WTC11 (cell line): ENCODE results near the gene NDE1. TPM values are rescaled to one million over a fixed set of nuclear protein-coding genes. Genes with fewer than 3 reads are reported as not detected.

ENCODE experiments used
- ATAC-seq: fragments of 200-7000 bp; cut with Tn5 transposase; 2 replicates; pipeline ENCODE4 v1.10.0; 2021; ENCODE audit warnings: mild to moderate bottlenecking, moderate library complexity
- CTCF ChIA-PET: fragments of 300-600 bp; sonication (Branson Sonifier 250); formaldehyde crosslinking; loops from one replicate; lab custom pipeline; 2021; ENCODE audit warnings: antibody characterized with exemption; lab: Charles Lee
- POLR2A ChIA-PET: fragments of 350-600 bp; sonication (Branson Sonifier 250); formaldehyde crosslinking; loops from one replicate; lab custom pipeline; 2021; ENCODE audit warnings: antibody characterized with exemption; lab: Charles Lee
- DNase-seq: peaks from one replicate; pipeline ENCODE4 v3.0.0; 2021; ENCODE audit warnings: low spot score
- H3K27ac Mint-ChIP-seq: 2 replicates; pipeline ENCODE4 v1.8.0; 2021; ENCODE audit warnings: mixed read lengths
- H3K27me3 Mint-ChIP-seq: 2 replicates; pipeline ENCODE4 v1.8.0; 2021; ENCODE audit warnings: low read depth, mild to moderate bottlenecking, moderate library complexity, mixed read lengths
- H3K36me3 Mint-ChIP-seq: 2 replicates; pipeline ENCODE4 v1.8.0; 2021; ENCODE audit warnings: mixed read lengths
- H3K4me1 Mint-ChIP-seq: 2 replicates; pipeline ENCODE4 v1.8.0; 2022; ENCODE audit warnings: mixed read lengths
- H3K4me3 Mint-ChIP-seq: 2 replicates; pipeline ENCODE4 v1.8.0; 2021; ENCODE audit warnings: mild to moderate bottlenecking, moderate library complexity, mixed read lengths
- H3K9me3 Mint-ChIP-seq: 2 replicates; pipeline ENCODE4 v1.8.0; 2021; ENCODE audit warnings: mixed read lengths
- ATF1 ChIP-seq: sonication (generic); formaldehyde crosslinking; IDR thresholded peaks from 2 replicates; pipeline ENCODE4 v1.8.1; 2023; ENCODE audit warnings: mild to moderate bottlenecking, moderate library complexity, missing genetic modification reagents
- CBFB ChIP-seq: sonication (generic); formaldehyde crosslinking; IDR thresholded peaks from 2 replicates; pipeline ENCODE4 v1.8.1; 2022; ENCODE audit warnings: mild to moderate bottlenecking, low read depth, missing genetic modification reagents
- CREB1 ChIP-seq: sonication (generic); formaldehyde crosslinking; IDR thresholded peaks from 2 replicates; pipeline ENCODE4 v1.8.0; 2023; ENCODE audit warnings: mild to moderate bottlenecking, missing genetic modification reagents
- CREM ChIP-seq: sonication (generic); formaldehyde crosslinking; IDR thresholded peaks from 2 replicates; pipeline ENCODE4 v1.8.1; 2022; ENCODE audit warnings: mild to moderate bottlenecking, missing genetic modification reagents, moderate library complexity
- EMX1 ChIP-seq: fragments of 250-450 bp; sonication (Bioruptor Pico); IDR thresholded peaks from 2 replicates; pipeline ENCODE4 v1.8.0; 2021; ENCODE audit warnings: mild to moderate bottlenecking
- FOXJ3 ChIP-seq: sonication (generic); formaldehyde crosslinking; IDR thresholded peaks from 2 replicates; pipeline ENCODE4 v1.9.0; 2021; ENCODE audit warnings: missing genetic modification reagents, mild to moderate bottlenecking, borderline replicate concordance
- FOXK1 ChIP-seq: sonication (generic); formaldehyde crosslinking; IDR thresholded peaks from 2 replicates; pipeline ENCODE4 v1.8.0; 2022; ENCODE audit warnings: mild to moderate bottlenecking, moderate library complexity, missing genetic modification reagents
- FOXP1 ChIP-seq: sonication (generic); formaldehyde crosslinking; IDR thresholded peaks from 2 replicates; pipeline ENCODE4 v1.8.0; 2022; ENCODE audit warnings: missing genetic modification reagents, mild to moderate bottlenecking, moderate library complexity, borderline replicate concordance
- GABPB1 ChIP-seq: sonication (generic); formaldehyde crosslinking; IDR thresholded peaks from 2 replicates; pipeline ENCODE4 v1.8.1; 2023; ENCODE audit warnings: mild to moderate bottlenecking, missing genetic modification reagents
- GRHL2 ChIP-seq: fragments of 250-450 bp; sonication (Bioruptor Pico); IDR thresholded peaks from 2 replicates; pipeline ENCODE4 v1.8.0; 2022; ENCODE audit warnings: mild to moderate bottlenecking, moderate library complexity; ENCODE audit not compliant: insufficient replicate concordance, severe bottlenecking
- MYBL2 ChIP-seq: sonication (generic); formaldehyde crosslinking; IDR thresholded peaks from 2 replicates; pipeline ENCODE4 v1.8.1; 2023; ENCODE audit warnings: mild to moderate bottlenecking, moderate library complexity, missing genetic modification reagents
- NFYB ChIP-seq: sonication (generic); formaldehyde crosslinking; conservative IDR thresholded peaks from 2 replicates; pipeline ENCODE4 v1.8.0; 2022; ENCODE audit warnings: low read depth, missing genetic modification reagents
- SOX15 ChIP-seq: fragments of 250-450 bp; sonication (Bioruptor Pico); IDR thresholded peaks from 2 replicates; pipeline ENCODE4 v1.9.0; 2021; ENCODE audit warnings: mild to moderate bottlenecking
- SP1 ChIP-seq: sonication (generic); formaldehyde crosslinking; conservative IDR thresholded peaks from 2 replicates; pipeline ENCODE4 v1.8.1; 2022; ENCODE audit warnings: missing genetic modification reagents
- STAT6 ChIP-seq: sonication (generic); formaldehyde crosslinking; conservative IDR thresholded peaks from 2 replicates; pipeline ENCODE4 v1.8.1; 2023; ENCODE audit warnings: mild to moderate bottlenecking, low read depth, missing genetic modification reagents, moderate library complexity
- ZNF232 ChIP-seq: sonication (generic); formaldehyde crosslinking; IDR thresholded peaks from 2 replicates; pipeline ENCODE4 v1.8.0; 2022; ENCODE audit warnings: mild to moderate bottlenecking, missing genetic modification reagents
- ZNF416 ChIP-seq: fragments of 250-450 bp; sonication (Bioruptor Pico); IDR thresholded peaks from 2 replicates; pipeline ENCODE4 v1.9.0; 2021; ENCODE audit warnings: mild to moderate bottlenecking, inconsistent platforms
- total RNA-seq: library from RNA; stranded (reverse); gene quantifications from 3 replicates; pipeline ENCODE4 v1.2.3, GENCODE V29; 2021
- TF ChIP-seq, protein P1 (sequence below): sonication (generic); formaldehyde crosslinking; IDR thresholded peaks from 2 replicates; pipeline ENCODE4 v1.8.1; 2023; ENCODE audit warnings: mild to moderate bottlenecking, missing genetic modification reagents, moderate library complexity
- TF ChIP-seq, protein P2 (sequence below): fragments of 250-450 bp; sonication (Bioruptor Pico); IDR thresholded peaks from 2 replicates; pipeline ENCODE4 v2.1.2; 2022; ENCODE audit warnings: mild to moderate bottlenecking, moderate library complexity
- TF ChIP-seq, protein P3 (sequence below): sonication (generic); formaldehyde crosslinking; IDR thresholded peaks from 2 replicates; pipeline ENCODE4 v1.8.1; 2023; ENCODE audit warnings: mild to moderate bottlenecking, missing genetic modification reagents, borderline replicate concordance

NDE1 gene
- total RNA-seq, 1 experiment from 2014 or later = 39.4 TPM

DNA sequence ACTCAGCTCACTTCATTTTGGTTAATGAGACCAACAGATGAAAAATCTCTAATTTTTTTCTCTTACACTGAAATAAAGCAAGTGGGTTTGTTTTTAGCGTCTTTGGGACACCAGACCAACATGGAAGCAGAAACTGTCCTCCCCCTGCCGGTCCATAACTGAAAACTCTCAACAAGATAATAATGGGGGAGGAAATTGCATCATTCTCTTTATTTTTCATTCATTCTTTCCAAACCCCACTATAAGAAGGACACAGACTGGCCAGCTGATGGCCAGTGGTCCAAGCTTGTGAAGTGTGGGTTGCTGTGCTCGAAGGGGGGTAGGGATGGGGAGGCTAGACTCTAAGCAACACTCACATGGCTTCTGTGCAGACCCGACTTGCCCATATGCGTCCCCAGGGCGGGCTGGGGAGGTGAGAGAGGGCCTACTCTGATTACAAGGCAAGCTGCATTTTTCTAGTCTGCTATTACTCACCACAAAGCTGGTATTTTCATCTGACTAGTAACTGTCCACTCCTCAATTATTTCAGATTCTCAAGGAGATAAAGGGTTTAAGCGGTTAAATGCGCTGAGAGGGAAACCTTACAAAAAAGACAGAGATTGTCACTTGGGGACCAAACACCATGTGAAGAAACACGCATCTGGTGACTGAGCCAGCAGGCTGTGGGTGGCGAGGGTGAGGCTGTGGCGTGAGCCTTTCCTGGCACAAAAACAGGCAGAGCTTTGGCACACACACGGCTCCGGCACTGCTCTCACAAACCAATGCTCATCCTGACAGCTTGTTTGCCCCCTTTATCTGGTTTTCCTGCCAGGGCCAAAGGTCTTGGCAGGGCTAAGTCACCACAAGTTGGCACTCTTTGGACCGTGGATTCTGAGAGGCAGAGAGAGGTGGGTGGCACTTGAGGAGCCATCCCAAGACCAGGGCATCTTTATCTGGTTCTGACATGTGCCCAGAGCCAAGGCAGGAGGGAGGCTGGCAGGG lies 45.3 kb upstream of the NDE1 start:
- Mint-ChIP-seq H3K4me1 (peaks cover 8% of the 10 kb centered on the region), H3K27me3 (no peaks in the 10 kb centered on the region), H3K9me3 (no peaks in the 10 kb centered on the region)
- TF ChIP-seq, protein P1, sequence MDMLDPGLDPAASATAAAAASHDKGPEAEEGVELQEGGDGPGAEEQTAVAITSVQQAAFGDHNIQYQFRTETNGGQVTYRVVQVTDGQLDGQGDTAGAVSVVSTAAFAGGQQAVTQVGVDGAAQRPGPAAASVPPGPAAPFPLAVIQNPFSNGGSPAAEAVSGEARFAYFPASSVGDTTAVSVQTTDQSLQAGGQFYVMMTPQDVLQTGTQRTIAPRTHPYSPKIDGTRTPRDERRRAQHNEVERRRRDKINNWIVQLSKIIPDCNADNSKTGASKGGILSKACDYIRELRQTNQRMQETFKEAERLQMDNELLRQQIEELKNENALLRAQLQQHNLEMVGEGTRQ (CRISPR knock-in tag) = no peak
- no peak for TF ChIP-seq SOX15
- TF ChIP-seq ZNF232 (CRISPR knock-in tag) = no peak
- no peak for TF ChIP-seq CBFB (CRISPR knock-in tag)
- TF ChIP-seq CREM (CRISPR knock-in tag) = no peak
- TF ChIP-seq, protein P2, sequence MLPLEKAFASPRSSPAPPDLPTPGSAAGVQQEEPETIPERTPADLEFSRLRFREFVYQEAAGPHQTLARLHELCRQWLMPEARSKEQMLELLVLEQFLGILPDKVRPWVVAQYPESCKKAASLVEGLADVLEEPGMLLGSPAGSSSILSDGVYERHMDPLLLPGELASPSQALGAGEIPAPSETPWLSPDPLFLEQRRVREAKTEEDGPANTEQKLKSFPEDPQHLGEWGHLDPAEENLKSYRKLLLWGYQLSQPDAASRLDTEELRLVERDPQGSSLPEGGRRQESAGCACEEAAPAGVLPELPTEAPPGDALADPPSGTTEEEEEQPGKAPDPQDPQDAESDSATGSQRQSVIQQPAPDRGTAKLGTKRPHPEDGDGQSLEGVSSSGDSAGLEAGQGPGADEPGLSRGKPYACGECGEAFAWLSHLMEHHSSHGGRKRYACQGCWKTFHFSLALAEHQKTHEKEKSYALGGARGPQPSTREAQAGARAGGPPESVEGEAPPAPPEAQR (CRISPR knock-in tag) = no peak
- no peak for TF ChIP-seq MYBL2 (CRISPR knock-in tag)
- TF ChIP-seq FOXJ3 = no peak
- no peak for TF ChIP-seq EMX1 (CRISPR knock-in tag)
- no peak for TF ChIP-seq CREB1 (CRISPR knock-in tag)
- no peak for TF ChIP-seq ATF1
- TF ChIP-seq GRHL2 (CRISPR knock-in tag) = no peak
- TF ChIP-seq FOXP1 (CRISPR knock-in tag) = no peak
- TF ChIP-seq STAT6 (CRISPR knock-in tag) = no peak
- TF ChIP-seq GABPB1 = no peak
- TF ChIP-seq, all 79 proteins: peak for 0
- ChIA-PET CTCF (no interaction called here), POLR2A (no interaction called here)
- DNase-seq = no peak
- no peak overlapping the region for H3K4me3 Mint-ChIP-seq
- H3K36me3 Mint-ChIP-seq = peaks cover 70% of the 10 kb centered on the region
- ATAC-seq = no peak
- H3K27ac Mint-ChIP-seq = no peak overlapping the region

- H3K9me3 Mint-ChIP-seq = no peaks in the 10 kb centered on the region
- H3K4me1 Mint-ChIP-seq = peaks cover 6% of the 10 kb centered on the region
- ChIA-PET CTCF (no interaction called here), POLR2A (no interaction called here)
- no peak overlapping the region for H3K4me3 Mint-ChIP-seq
- ATAC-seq (no peak), DNase-seq (no peak)
- no peaks in the 10 kb centered on the region for H3K27me3 Mint-ChIP-seq
- peak overlapping the region; percentile 31; the same call in 1 of the 2 replicates for H3K27ac Mint-ChIP-seq
- peaks cover 72% of the 10 kb centered on the region for H3K36me3 Mint-ChIP-seq
- TF ChIP-seq SP1 (CRISPR knock-in tag) = no peak
- no peak for TF ChIP-seq NFYB
- no peak for TF ChIP-seq ZNF416 (CRISPR knock-in tag)
- TF ChIP-seq, protein P3, sequence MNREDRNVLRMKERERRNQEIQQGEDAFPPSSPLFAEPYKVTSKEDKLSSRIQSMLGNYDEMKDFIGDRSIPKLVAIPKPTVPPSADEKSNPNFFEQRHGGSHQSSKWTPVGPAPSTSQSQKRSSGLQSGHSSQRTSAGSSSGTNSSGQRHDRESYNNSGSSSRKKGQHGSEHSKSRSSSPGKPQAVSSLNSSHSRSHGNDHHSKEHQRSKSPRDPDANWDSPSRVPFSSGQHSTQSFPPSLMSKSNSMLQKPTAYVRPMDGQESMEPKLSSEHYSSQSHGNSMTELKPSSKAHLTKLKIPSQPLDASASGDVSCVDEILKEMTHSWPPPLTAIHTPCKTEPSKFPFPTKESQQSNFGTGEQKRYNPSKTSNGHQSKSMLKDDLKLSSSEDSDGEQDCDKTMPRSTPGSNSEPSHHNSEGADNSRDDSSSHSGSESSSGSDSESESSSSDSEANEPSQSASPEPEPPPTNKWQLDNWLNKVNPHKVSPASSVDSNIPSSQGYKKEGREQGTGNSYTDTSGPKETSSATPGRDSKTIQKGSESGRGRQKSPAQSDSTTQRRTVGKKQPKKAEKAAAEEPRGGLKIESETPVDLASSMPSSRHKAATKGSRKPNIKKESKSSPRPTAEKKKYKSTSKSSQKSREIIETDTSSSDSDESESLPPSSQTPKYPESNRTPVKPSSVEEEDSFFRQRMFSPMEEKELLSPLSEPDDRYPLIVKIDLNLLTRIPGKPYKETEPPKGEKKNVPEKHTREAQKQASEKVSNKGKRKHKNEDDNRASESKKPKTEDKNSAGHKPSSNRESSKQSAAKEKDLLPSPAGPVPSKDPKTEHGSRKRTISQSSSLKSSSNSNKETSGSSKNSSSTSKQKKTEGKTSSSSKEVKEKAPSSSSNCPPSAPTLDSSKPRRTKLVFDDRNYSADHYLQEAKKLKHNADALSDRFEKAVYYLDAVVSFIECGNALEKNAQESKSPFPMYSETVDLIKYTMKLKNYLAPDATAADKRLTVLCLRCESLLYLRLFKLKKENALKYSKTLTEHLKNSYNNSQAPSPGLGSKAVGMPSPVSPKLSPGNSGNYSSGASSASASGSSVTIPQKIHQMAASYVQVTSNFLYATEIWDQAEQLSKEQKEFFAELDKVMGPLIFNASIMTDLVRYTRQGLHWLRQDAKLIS (CRISPR knock-in tag) = no peak
- TF ChIP-seq STAT6 (CRISPR knock-in tag) = no peak
- TF ChIP-seq FOXK1 (CRISPR knock-in tag) = no peak
These were observed 44.1 kb upstream of the NDE1 start for GRCh38 chr16:15605839-15606517.
